ENCODE results near the gene VOPP1.

VOPP1 gene

GRCh38 chr7:55448526-55448925 is 123.8 kb downstream of the VOPP1 start:
- H3K4me3 ChIP-seq (ENCODE audit: low read depth, low read length): no peak overlapping the region
- no peak for DNase-seq (ENCODE audit: low read depth)
- no peak for TF ChIP-seq CTCF (conservative IDR thresholded peaks at IDR 0.05; ENCODE audit: low read depth, low read length)

- DNase-seq (ENCODE audit: low read depth): no peak
- TF ChIP-seq CTCF (conservative IDR thresholded peaks at IDR 0.05; ENCODE audit: low read depth, low read length): no peak
Observed at GRCh38 chr7:55444786-55445185, 127.5 kb downstream of the VOPP1 start.

GRCh38 chr7:55441774-55442522 is 130.4 kb downstream of the VOPP1 start:
- TF ChIP-seq CTCF (conservative IDR thresholded peaks at IDR 0.05; ENCODE audit: low read depth, low read length): no peak
- H3K4me3 ChIP-seq (ENCODE audit: low read depth, low read length): no peak overlapping the region
- peak; percentile 74 for DNase-seq (ENCODE audit: low read depth)

More at GRCh38 chr7:55444786-55445185, 127.5 kb downstream of the VOPP1 start:
- no peak overlapping the region for H3K4me3 ChIP-seq (ENCODE audit: low read depth, low read length)

- TF ChIP-seq CTCF (conservative IDR thresholded peaks at IDR 0.05; ENCODE audit: low read depth, low read length): no peak
- H3K4me3 ChIP-seq (ENCODE audit: low read depth, low read length): no peak overlapping the region
- DNase-seq (ENCODE audit: low read depth): no peak
Observed at GRCh38 chr7:55441002-55441401, 131.3 kb downstream of the VOPP1 start.

GRCh38 chr7:55440040-55440690 is 132.1 kb downstream of the VOPP1 start:
- H3K4me3 ChIP-seq (ENCODE audit: low read depth, low read length): no peak overlapping the region
- no peak for TF ChIP-seq CTCF (conservative IDR thresholded peaks at IDR 0.05; ENCODE audit: low read depth, low read length)
- no peak for DNase-seq (ENCODE audit: low read depth)

GRCh38 chr7:55439627-55440026 is 132.7 kb downstream of the VOPP1 start:
- no peak for DNase-seq (ENCODE audit: low read depth)
- H3K4me3 ChIP-seq (ENCODE audit: low read depth, low read length): no peak overlapping the region
- no peak for TF ChIP-seq CTCF (conservative IDR thresholded peaks at IDR 0.05; ENCODE audit: low read depth, low read length)

Measured in choroid plexus epithelial cell (primary cell).